Hypothalamus (tissue), 51 donors: ENCODE measurements around the gene ZSWIM4.
"Not testable (repeated sequence)": the region's sequence is repeated elsewhere in the genome, so short reads cannot be mapped to it uniquely, and the experiment has no call there.

Source experiments
- DNase-seq, 51 donors: peaks; one replicate each; lab custom pipeline; 2025; lab: John Stamatoyannopoulos, UW

The ZSWIM4 gene

DNA sequence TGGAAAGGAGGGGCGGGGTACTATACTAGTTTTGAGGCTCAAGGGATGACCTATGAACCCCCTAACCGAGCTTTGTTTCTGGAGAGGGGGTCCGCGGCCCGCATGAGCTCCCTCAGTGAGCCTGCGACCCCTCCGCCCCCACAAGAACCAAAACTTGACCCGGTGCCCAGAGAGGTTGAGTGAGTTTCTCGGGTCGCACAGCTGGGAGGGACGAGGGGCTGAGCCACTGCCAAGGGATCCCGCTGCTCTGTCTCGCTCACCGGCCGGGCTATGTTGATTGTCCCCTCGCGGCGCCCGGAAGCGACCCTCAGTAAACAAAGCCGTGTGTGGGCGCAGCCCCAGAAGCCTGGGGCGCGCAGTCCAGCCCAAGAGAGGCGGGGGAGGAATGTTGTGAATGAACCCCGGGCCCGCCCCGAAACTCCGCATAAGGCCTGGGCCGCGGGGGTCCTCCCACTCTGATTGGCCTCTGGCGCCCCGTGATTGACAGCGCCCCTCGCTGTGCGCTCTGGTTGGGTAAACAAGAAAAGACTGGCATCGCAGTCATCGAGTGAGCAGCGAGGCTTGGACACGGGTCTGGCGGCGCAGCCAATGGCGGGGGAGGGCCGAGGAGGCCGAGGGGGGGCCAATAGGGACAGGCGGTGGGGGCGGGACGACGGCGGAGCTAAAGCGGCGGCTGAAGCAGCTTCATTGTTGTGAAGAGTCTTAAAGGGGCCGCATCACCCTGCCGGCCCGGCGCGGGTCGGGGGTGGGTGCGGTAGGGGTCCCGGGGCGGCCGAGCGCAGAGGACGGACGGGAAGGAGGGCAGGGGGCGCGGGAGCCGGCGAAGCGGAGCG lies at the start of gene ZSWIM4:
TSS of gene ZSWIM4 (plus strand) at position 687 of the 833 bp plus-strand sequence. CDS start 206 bp downstream, outside the sequence.
- peak; percentile 61 to 99 (median 97) for DNase-seq

DNA sequence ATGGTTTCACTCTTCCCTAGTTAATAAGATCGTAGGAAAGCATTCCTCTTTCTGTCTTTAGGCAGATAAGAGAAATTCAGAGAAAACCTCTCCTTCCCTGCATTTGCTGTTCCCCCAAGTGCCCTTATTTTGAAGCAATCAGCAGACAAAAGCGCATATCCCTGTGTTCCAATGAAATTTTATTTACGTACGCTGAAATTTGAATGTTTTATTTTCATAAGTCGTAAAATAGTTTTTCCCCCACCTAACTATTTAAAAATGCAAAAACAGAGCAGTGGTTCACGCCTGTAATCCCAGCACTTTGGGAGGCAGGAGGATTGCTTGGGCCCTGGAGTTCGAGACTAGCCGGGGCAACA lies 48.2 kb upstream of the ZSWIM4 start:
- DNase-seq, result no peak

DNA sequence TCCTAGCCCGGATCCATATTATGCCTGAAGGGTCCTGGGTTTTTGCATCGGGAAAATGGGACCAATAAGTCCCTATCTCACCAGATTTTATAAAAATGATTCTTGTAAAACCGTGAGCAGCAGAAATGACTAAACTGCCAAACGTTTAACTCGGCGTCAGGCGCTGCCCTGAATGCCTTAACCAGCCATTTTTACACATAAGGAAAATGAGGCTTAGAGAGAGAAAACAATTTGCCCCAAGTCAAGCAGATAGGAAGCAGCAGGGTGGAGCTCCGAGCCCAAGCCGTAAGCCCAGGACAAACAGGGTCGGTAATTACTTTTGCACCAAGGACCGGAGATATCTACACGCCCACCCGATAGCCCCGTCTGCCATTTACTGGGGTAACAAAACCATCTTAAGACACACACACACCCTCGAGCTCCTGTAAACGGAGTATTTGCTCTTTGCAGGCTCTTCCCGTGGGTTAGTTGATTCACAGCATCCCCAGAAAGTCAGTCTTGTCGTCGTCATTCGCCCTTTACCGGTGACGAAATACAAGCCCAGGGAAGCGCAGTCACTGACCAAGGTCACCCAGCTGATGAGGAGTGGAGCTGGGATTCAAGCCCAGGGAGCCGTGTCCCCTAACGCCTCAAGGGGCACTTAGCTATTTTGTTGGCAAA lies 46.9 kb upstream of the ZSWIM4 start:
- DNase-seq, result peak in 7 of 51 donors; percentile 3 to 39 (median 12)

DNA sequence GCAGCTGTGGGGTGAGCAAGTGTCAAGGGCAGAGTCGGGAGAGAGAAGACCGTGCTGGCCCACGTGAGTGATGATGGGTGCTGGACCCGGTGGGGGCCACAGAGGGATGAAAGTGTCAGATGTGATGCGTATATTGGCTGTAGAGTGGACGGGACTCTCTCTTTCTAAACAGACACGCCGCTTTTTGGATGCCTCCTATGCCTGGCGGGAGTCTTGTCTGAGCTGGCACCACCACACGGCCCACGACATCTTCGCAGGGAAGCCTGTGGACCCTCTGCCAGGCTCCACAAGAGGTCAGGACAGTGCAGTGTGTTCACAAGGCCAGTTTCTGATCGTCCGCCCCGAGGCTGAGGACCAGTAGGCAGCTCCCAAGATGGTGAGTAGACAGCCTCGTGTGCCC lies 43.8 kb upstream of the ZSWIM4 start:
- DNase-seq, result no peak

DNA sequence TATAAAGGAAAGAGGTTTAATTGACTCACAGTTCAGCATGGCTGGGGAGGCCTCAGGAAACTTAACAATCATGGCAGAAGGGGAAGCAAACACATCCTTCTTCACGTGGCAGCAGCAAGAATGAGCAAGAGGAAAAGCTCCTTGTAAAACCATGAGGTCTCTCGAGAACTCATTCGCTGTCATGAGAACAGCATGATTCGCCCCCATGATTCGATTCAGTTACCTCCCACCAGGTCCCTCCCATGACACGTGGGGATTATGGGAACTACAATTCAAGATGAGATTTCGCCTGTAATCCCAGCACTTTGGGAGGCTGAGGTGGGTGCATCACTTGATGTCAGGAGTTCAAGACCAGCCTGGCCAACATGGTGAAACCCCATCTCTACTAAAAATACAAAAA lies 41.6 kb upstream of the ZSWIM4 start:
- not testable (repeated sequence) for DNase-seq

DNA sequence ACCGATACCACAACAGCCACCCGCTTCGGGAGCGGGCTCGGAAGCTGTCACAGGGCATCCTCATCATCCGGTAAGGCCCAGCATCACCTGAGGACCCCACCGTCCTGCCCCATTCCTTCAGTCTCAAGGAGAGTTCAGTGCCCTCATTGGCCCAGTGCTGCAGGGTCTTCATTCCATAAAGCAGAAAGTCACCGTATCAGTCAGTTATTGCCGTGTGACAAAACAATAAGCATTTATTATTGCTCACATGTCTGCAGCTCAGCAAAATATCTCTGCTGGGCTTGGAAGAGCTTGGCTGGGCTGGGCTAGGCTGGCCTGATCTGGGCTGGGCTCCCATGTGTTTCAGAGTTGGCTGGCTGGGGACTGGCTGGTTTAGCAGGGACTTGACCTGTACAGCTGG lies 39.0 kb upstream of the ZSWIM4 start:
- no peak for DNase-seq

DNA sequence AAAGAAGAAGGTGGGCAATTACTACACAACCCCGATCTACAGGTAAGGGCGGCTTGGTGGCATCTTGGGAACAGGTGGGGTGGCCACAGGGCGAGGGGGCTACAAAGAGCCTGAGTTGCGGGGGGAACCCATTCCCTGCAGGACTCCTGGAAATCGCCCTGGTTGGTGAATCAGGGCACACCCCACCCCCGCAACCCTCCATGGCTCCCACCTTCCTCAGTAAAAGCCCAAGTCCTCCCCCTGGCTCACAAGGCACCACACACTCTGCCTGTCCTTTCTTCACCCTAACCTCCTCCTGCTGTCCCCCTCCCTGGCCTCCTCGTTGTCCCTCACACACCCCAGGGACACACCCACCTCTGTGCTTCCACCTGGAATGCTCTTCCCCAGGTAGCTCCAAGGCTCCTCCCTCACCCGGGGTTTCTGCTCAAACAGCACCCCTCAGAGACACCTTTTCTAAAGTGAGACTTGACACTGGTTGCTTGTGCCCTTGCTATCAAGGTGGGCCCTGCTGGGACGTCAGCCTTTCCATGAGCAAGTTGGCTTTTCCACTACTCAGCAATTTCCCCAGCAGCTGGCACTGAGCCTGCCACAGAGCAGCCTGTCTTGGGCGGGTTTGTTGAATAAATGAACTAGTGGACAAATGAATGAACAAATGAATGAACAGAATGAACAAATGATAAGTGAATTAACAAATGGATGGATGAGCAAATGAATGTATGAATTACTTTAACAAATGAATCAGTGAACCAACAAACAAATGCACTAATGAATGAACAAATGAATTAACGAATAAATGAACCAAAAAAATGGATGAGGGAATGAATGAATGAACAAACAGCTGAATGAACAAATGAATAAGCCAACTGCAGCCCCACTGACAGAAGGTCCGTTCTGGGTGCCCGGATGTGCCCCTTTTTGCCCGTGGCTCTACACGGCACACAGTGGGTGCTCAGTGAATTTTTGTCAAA lies 37.2 kb upstream of the ZSWIM4 start:
- DNase-seq, result no peak

DNA sequence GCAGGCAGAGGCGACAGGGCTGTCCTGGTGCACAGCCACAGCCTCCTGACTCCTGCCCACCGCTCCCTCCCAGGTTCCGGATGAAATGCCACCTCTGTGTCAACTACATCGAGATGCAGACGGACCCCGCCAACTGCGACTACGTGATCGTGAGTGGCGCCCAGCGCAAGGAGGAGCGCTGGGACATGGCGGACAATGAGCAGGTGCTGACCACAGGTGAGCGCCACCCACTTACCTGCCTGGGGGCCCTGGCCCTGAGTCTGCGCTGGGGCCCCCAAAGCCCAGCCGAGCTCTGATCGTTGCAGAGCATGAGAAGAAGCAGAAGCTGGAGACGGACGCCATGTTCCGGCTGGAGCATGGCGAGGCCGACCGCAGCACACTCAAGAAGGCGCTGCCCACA lies 36.4 kb upstream of the ZSWIM4 start:
- DNase-seq, result no peak

DNA sequence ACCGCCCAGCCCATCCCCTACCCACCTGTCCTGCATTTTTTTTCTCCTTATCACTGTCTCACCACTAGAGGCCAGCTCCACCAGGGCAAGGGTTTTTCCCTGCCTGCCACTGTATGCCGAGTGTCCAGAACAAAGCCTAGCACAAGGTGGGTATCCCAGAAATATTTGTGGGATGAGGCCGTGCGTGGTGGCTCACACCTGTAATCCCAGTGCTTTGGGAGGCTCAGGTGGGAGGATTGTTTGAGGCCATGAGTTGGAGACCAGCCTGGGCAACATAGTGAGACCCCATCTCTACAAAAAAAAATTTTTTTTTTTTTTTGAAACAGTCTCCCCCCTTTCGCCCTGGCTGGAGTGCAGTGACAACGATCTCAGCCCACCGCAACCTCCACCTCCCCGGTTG lies 33.8 kb upstream of the ZSWIM4 start:
- no peak for DNase-seq

DNA sequence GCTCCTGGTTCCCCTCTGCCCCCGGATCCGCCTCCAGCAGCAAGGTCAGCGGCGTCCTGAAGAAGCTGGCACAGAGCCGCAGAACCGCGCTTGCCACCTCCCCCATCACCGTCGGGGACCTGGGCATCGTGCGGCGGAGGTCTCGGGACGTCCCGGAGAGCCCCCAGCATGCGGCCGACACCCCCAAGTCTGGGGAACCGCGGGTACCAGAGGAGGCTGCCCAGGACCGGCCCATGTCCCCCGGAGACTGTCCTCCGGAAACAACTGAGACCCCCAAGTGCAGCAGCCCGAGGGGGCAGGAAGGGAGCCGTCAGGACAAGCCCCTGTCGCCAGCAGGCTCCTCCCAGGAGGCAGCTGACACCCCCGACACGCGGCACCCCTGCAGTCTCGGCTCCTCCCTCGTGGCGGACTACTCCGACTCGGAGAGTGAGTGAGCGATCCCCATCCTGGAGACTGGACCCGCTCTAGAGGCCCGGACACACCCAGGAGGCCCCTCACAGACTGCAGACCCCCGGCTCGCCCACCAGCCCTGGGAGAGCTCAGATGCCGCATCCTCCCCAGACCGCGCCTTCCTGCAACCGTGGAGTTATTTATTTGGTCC lies 32.5 kb upstream of the ZSWIM4 start:
- DNase-seq, result no peak

DNA sequence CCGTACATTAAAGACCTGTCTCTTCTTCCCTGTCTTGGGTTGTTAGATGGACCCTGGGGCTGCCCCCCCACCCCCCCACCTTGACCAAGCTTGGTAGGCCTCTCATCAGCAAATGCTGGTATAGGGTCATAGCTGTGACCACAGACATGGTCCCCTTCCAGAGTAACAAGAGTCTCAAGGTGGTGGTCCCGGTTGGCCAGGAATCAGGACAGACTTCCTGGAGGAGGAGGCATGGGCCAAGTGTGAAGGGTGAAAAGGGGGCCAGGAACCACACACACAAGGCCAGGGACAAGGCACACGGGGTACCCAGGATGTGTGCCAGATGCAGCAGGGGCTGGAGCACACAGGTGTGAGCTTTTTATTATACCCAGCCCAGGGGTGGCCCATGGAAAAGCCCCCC lies 32.0 kb upstream of the ZSWIM4 start:
- no peak for DNase-seq

DNA sequence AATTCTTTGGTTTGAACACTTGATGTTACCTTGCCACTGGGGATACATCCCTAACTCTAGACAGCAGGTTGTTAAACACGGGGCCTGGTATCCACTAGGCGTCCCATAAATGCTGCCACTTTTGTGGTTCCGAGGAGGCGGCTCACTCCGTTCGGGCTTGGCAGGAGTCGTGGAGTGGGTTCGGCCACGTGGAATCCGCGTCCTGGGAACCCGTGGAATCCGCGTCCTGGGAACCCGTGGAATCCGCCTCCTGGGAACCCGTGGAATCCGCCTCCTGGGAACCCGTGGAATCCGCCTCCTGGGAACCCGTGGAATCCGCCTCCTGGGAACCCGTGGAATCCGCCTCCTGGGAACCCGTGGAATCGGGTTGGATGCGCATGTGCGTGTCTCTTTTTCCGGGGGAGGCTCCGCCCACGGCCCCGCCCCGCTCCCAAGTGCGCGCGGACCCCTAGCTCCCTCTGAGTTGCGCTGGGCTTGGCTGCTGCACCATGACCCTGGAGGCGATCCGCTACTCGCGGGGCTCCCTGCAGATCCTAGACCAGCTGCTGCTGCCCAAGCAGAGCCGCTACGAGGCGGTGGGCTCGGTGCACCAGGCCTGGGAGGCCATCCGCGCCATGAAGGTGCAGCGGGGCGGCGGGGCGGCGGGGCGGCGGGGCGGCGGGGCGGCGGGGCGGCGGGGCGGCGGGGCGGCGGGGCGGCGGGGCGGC lies 31.0 kb upstream of the ZSWIM4 start, which contains the start of gene MRI1:
TSS of gene MRI1 (plus strand) at position 422 of the 707 bp plus-strand sequence. CDS start at position 489, 67 bp downstream.
- DNase-seq, result peak in 48 of 51 donors; percentile 3 to 87 (median 62)

DNA sequence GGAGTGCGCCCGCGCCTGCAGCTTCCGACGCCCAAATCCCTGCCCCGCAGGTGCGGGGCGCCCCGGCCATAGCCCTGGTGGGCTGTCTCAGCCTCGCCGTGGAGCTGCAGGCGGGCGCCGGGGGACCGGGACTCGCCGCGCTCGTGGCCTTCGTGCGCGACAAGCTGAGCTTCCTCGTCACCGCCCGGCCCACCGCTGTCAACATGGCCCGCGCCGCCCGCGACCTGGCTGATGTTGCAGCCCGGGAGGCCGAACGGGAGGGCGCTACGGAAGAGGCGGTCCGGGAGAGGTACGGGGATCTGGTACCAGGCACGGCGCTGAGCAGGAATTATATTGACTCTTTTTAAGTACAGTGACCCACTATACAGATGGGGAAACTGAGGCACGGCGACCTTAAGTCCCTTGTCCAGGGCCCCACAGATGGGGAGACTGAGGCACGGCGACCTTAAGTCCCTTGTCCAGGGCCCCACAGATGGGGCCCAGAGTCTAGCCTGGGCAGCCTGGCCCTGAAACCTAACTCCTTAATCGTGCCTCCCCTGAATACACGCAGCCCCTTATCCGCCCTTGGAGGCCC lies 30.3 kb upstream of the ZSWIM4 start:
- peak in 8 of 51 donors; percentile 7 to 22 (median 14) for DNase-seq

DNA sequence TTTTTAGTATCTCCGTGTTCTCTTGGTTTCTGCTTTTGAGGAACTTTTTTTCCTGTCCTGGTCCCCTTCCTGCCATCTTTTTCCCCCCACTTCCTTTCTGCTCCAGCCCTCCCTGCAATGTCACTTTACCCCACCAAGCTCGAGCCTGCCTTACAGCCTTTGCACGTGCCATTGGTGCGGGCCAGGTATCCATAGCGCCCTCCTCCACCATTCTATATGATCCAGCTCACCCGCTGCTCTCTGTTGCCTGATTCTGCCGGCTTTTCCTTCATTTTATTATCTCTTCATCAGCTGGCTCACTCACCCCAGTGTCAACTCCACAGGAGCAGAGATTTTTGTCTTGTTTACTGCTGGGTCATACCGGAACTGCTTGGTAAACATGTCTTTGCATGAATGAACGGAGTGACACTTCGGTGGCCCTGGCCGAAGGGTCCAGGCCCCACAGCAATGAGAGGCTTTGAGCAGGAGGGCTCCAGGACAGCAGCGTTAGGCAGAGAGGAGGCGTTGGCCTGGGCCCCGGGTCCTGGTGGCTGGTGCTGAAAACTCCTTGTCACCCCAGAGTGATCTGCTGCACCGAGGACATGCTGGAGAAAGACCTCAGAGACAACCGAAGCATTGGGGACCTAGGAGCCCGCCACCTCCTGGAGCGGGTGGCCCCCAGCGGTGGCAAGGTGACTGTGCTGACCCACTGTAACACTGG lies 29.7 kb upstream of the ZSWIM4 start:
- DNase-seq, result no peak

DNA sequence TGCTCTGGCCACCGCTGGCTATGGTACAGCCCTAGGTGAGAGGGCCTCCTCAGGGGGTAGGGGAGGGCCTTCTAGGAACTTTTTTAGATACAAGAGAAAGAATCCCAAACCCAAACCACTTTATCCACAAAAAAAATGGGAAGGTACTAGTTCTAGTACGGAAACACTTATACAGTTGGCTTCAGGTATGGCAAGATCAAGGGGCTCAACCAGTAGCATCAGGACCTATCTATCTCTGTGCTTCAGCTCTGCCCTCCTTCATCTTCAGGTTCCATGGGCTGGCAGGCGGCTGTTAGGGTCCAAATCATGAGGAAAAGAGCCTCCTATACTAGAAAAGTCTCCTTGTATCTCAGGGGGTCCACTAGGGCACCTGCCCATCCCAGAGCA lies 29.2 kb upstream of the ZSWIM4 start:
- no peak for DNase-seq

DNA sequence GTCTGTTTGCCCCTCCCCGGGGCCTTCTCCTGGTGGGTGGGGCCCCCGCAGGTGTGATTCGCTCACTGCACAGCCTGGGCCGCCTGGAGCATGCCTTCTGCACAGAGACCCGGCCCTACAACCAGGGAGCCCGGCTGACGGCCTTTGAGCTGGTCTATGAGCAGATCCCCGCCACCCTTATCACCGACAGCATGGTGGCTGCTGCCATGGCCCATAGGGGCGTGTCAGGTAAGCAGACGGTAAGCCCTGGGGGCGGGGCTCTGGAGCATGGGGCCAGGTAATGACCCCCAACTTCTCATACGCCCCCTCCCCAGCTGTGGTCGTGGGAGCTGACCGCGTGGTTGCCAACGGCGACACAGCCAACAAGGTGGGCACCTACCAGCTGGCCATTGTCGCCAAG lies 26.7 kb upstream of the ZSWIM4 start:
- no peak for DNase-seq

DNA sequence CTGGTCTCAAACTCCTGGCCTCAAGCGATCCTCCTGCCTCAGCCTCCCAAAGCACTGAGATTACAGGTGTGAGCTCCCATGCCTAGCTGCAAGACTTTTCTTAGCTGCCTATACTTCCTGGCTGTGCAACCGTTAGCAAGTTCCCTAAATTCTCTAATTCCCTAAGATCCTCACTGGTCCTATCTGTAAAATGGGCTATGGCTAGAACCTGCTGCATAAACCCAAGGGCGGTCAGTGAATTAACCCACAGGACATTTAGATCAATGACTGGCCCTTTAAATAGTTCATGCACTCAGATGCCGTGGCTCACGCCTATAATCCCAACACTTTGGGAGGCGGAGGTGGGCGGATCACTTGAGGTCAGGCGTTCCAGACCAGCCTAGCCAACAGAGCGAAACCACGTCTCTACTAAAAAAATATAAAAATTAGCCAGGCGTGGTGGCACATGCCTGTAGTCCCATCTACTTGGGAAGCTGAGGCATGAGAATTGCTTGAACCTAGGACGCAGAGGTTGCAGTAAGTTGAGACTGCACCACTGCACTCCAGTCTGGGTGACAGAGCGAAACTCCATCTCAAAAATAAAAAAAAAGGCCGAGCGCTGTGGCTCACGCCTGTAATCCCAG lies 25.1 kb upstream of the ZSWIM4 start:
- DNase-seq, result no peak
